ENCODE results near the gene INPP5J. TPM values are rescaled to one million over a fixed set of nuclear protein-coding genes. Genes with fewer than 3 reads are reported as not detected.

Gene INPP5J
- total and polyA plus RNA-seq, 2 of the 13 experiments (the other 11 are each of a cell fraction or from before 2014, with no cell fraction given) = 0.24 to 1.1 TPM

- Histone ChIP-seq H2AFZ (ENCODE audit: low read length) (no peak within 1 kb of the TSS), H3K27me3 (ENCODE audit: control insufficient read depth in 1 of 2, insufficient read depth in 2 of 2, low read length in 2 of 2) (no peaks in the 10 kb centered on the region; a peak in 1 of 5 replicates), H3K4me2 (ENCODE audit: low read depth, low read length) (peak within 1 kb of the TSS; percentile 93), H3K4me1 (ENCODE audit: insufficient read depth, low read length) (peaks cover 47% of the 10 kb centered on the region), H3K4me3 (replicated peaks in 1 of 3; ENCODE audit: insufficient read depth in 1 of 3, low read depth in 2 of 3, low read length in 3 of 3) (peak within 1 kb of the TSS; percentile 71 to 92 (median 89)), H3K27ac (ENCODE audit: extremely low read length, insufficient read depth, low read length) (peak within 1 kb of the TSS; percentile 74), H3K36me3 (replicated peaks in 1 of 2; ENCODE audit: control insufficient read depth in 1 of 2, insufficient read depth in 2 of 2, low read length in 2 of 2) (peaks cover 6% of the 10 kb centered on the region in 2 experiments; a peak in 1 of 5 replicates), H3K79me2 (ENCODE audit: insufficient read depth, low read length) (peaks cover 3% of the 10 kb centered on the region), H3K9ac (ENCODE audit: insufficient read depth, low read depth, low read length) (peak within 1 kb of the TSS; percentile 80), H3K9me3 (ENCODE audit: low read length) (no peaks in the 10 kb centered on the region), H4K20me1 (ENCODE audit: insufficient read depth, low read length) (no peaks in the 10 kb centered on the region)
- peak; percentile 86 for DNase-seq (ENCODE audit: low spot score)
- FAIRE-seq = peak; percentile 83
- ChIA-PET POLR2A (interaction anchor here (0.5 to 6.5 kb wide), 20 partner anchors 8 to 266 kb away, joined by 3 to 113 read pairs (median 4); partner anchors contain the start of genes MORC2, PATZ1, SELENOM and TUG1), CTCF (ENCODE audit: low intra/inter-chr PET ratio, low total read pairs) (interaction anchor here (2.1 kb wide), 1 partner anchor 133 kb away, joined by 7 read pairs; no protein-coding TSS in a partner anchor)
- peak; percentile 87 for ATAC-seq
- intact Hi-C loops (cut with micrococcal nuclease; ENCODE audit: unreplicated experiment) (loop anchor here (5.0 kb wide), 3 partner anchors 99 to 134 kb away; partner anchors contain the start of genes MORC2 and TUG1), in situ Hi-C loops (cut with HindIII; ENCODE audit: extremely low pct_ligation_motif_present, low pct_unique_long_range_greater_than_20kb) (loop anchor here (5.0 kb wide), 1 partner anchor 114 kb away; the partner anchor contains the start of genes MORC2 and TUG1)
- no TSS peak for BruUV-seq (replicated peaks)
- 1% methylated on average over 27 of the region's 63 CpGs for WGBS (ENCODE audit: low lambda C conversion rate)
- TF ChIP-seq HDAC2 (CRISPR knock-in tag; IDR thresholded peaks at IDR 0.05) = no peak
- peak; percentile 62 for TF ChIP-seq KDM5B (CRISPR knock-in tag; IDR thresholded peaks at IDR 0.05; ENCODE audit: borderline replicate concordance)
- TF ChIP-seq TRIM24 (CRISPR knock-in tag; IDR thresholded peaks at IDR 0.05) = no peak
- 0 out of 2 replicates have a peak, but pooled peaks have one; percentile 19 for TF ChIP-seq ZNF362 (CRISPR knock-in tag; IDR thresholded peaks at IDR 0.05; ENCODE audit: borderline replicate concordance)
- 0 out of 2 replicates have a peak, but pooled peaks have one; percentile 12 for TF ChIP-seq RXRA (CRISPR knock-in tag; IDR thresholded peaks at IDR 0.05)
- TF ChIP-seq, protein P1, sequence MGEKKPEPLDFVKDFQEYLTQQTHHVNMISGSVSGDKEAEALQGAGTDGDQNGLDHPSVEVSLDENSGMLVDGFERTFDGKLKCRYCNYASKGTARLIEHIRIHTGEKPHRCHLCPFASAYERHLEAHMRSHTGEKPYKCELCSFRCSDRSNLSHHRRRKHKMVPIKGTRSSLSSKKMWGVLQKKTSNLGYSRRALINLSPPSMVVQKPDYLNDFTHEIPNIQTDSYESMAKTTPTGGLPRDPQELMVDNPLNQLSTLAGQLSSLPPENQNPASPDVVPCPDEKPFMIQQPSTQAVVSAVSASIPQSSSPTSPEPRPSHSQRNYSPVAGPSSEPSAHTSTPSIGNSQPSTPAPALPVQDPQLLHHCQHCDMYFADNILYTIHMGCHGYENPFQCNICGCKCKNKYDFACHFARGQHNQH (CRISPR knock-in tag; IDR thresholded peaks at IDR 0.05) = peak; percentile 43
- TF ChIP-seq ZNF598 (CRISPR knock-in tag; IDR thresholded peaks at IDR 0.05; ENCODE audit: borderline replicate concordance) = no peak; the same call in 1 of the 2 replicates
- no peak for TF ChIP-seq MNT (IDR thresholded peaks at IDR 0.05)
- peak; percentile 88 for TF ChIP-seq ZNF777 (CRISPR knock-in tag; IDR thresholded peaks at IDR 0.05)
- TF ChIP-seq ZNF274 (CRISPR knock-in tag; IDR thresholded peaks at IDR 0.05) = peak; percentile 30; the same call in 1 of the 2 replicates
- TF ChIP-seq MEIS1 (CRISPR knock-in tag; IDR thresholded peaks at IDR 0.05; ENCODE audit: borderline replicate concordance) = peak; percentile 76; the same call in 1 of the 2 replicates
- TF ChIP-seq IRF9 (CRISPR knock-in tag; IDR thresholded peaks at IDR 0.05; ENCODE audit: borderline replicate concordance) = no peak; the same call in 1 of the 2 replicates
- no peak; the same call in 1 of the 2 replicates for TF ChIP-seq ZNF550 (CRISPR knock-in tag; IDR thresholded peaks at IDR 0.05; ENCODE audit: borderline replicate concordance)
Observed at GRCh38 chr22:31080848-31081649, 41.7 kb upstream of the INPP5J start, which contains the start of gene SMTN. SMTN (plus strand) TSS chr22:31081318; CDS start chr22:31083259, 1,941 bp downstream.
